HepG2 (cell line): ENCODE results near the gene ZDHHC7. TPM values are rescaled to one million over a fixed set of nuclear protein-coding genes. Genes with fewer than 3 reads are reported as not detected.

ENCODE experiments used
- ATRX ChIP-seq: sonication (generic); formaldehyde crosslinking; IDR thresholded peaks from 2 replicates; pipeline ENCODE4 v1.4.0; 2020; ENCODE audit warnings: missing genetic modification reagents, borderline replicate concordance
- BCL6 ChIP-seq: IDR thresholded peaks from 2 replicates; pipeline ENCODE4 v1.6.1; 2016; ENCODE audit warnings: missing genetic modification reagents, missing compliant biosample characterization
- GATAD2A ChIP-seq: IDR thresholded peaks from 2 replicates; pipeline ENCODE4 v1.6.1; 2016
- HBP1 ChIP-seq: IDR thresholded peaks from 2 replicates; pipeline ENCODE4 v1.6.1; 2016; ENCODE audit warnings: low read depth, control low read depth
- HNF4A ChIP-seq: sonication (generic); formaldehyde crosslinking; IDR thresholded peaks from 2 replicates; pipeline ENCODE4 v1.4.0; 2020; ENCODE audit warnings: missing genetic modification reagents
- KDM2A ChIP-seq: sonication (generic); formaldehyde crosslinking; IDR thresholded peaks from 2 replicates; pipeline ENCODE4 v1.4.0; 2020; ENCODE audit warnings: low read depth, missing genetic modification reagents, borderline replicate concordance
- MAX ChIP-seq: IDR thresholded peaks from 2 replicates; pipeline ENCODE4 v1.6.1; 2012; ENCODE audit warnings: inconsistent platforms
- MED8 ChIP-seq: sonication (generic); formaldehyde crosslinking; IDR thresholded peaks from 2 replicates; pipeline ENCODE4 v1.8.1; 2023; ENCODE audit warnings: mild to moderate bottlenecking, missing genetic modification reagents; ENCODE audit not compliant: insufficient replicate concordance
- NFKBIZ ChIP-seq: IDR thresholded peaks from 2 replicates; pipeline ENCODE4 v1.6.1; 2018; ENCODE audit warnings: missing genetic modification reagents, missing compliant biosample characterization
- RCOR2 ChIP-seq: IDR thresholded peaks from 2 replicates; pipeline ENCODE4 v1.6.1; 2016; ENCODE audit warnings: missing biosample characterization, missing genetic modification reagents
- SIN3A ChIP-seq: IDR thresholded peaks from 2 replicates; pipeline ENCODE4 v1.6.1; 2011; ENCODE audit warnings: low read depth, mild to moderate bottlenecking, control low read depth, low read length, borderline replicate concordance
- SIX4 ChIP-seq: sonication (generic); formaldehyde crosslinking; IDR thresholded peaks from 2 replicates; pipeline ENCODE4 v1.4.0; 2020; ENCODE audit warnings: missing genetic modification reagents
- SOX13 ChIP-seq, 3 experiments: fragments of 450-650 bp in 1 of 3; sonication (generic) in 1 of 3; formaldehyde crosslinking in 1 of 3; IDR thresholded peaks in 2 of 3; conservative IDR thresholded peaks in 1 of 3; 2 replicates each; pipeline versions ENCODE4 v1.5.0 to v1.6.1; 2016 to 2020; ENCODE audit warnings: antibody characterized with exemption in 1 of 3, mild to moderate bottlenecking in 1 of 3, missing compliant biosample characterization in 1 of 3, missing genetic modification reagents in 1 of 3, moderate library complexity in 1 of 3
- STAT5B ChIP-seq: sonication (generic); formaldehyde crosslinking; IDR thresholded peaks from 2 replicates; pipeline ENCODE4 v1.4.0; 2020; ENCODE audit warnings: missing genetic modification reagents
- THRA ChIP-seq: sonication (generic); formaldehyde crosslinking; IDR thresholded peaks from 2 replicates; pipeline ENCODE4 v1.4.0; 2020; ENCODE audit warnings: missing genetic modification reagents, borderline replicate concordance
- ZEB1 ChIP-seq: IDR thresholded peaks from 2 replicates; pipeline ENCODE4 v1.6.1; 2012; ENCODE audit warnings: mild to moderate bottlenecking, low read depth, inconsistent platforms; ENCODE audit not compliant: insufficient replicate concordance
- ZKSCAN1 ChIP-seq: fragments of 150-350 bp; IDR thresholded peaks from 2 replicates; pipeline ENCODE4 v1.6.1; 2014; ENCODE audit warnings: low read length
- ZMAT5 ChIP-seq: sonication (generic); formaldehyde crosslinking; IDR thresholded peaks from 2 replicates; pipeline ENCODE4 v1.5.0; 2020; ENCODE audit warnings: mild to moderate bottlenecking, low read depth, missing genetic modification reagents, borderline replicate concordance
- ZNF253 ChIP-seq: sonication (generic); formaldehyde crosslinking; IDR thresholded peaks from 2 replicates; pipeline ENCODE4 v1.8.0; 2022; ENCODE audit warnings: mild to moderate bottlenecking, missing genetic modification reagents, borderline replicate concordance
- ZNF281 ChIP-seq: sonication (generic); formaldehyde crosslinking; IDR thresholded peaks from 2 replicates; pipeline ENCODE4 v1.4.0; 2020; ENCODE audit warnings: missing genetic modification reagents, borderline replicate concordance
- ZNF362 ChIP-seq: sonication (generic); formaldehyde crosslinking; IDR thresholded peaks from 2 replicates; pipeline ENCODE4 v1.4.0; 2020; ENCODE audit warnings: missing genetic modification reagents, mild to moderate bottlenecking, borderline replicate concordance
- ZNF678 ChIP-seq: sonication (generic); formaldehyde crosslinking; IDR thresholded peaks from 2 replicates; pipeline ENCODE4 v1.4.0; 2020; ENCODE audit warnings: mild to moderate bottlenecking, missing genetic modification reagents
- polyA plus RNA-seq, 8 experiments: library from polyadenylated mRNA; depleted of rRNA in 3 of 8; stranded (reverse) in 7 of 8; unstranded in 1 of 8; fragments of >200 nt; fragmentation: Illumina TruSeq in 4 of 8; extraction: Trizol in 4 of 8; gene quantifications; 2 replicates each; pipeline versions ENCODE4 v1.2.1 to v1.2.3, GENCODE V29; 2011 to 2016; ENCODE audit warnings: low read depth in 4 of 8, missing spikeins in 1 of 8, mixed read lengths in 1 of 8; ENCODE audit not compliant: insufficient read depth in 1 of 8
- total RNA-seq, 5 experiments: library from RNA; depleted of rRNA; stranded (reverse); fragments of >200 nt; fragmentation: Illumina TruSeq; extraction: Trizol; gene quantifications; 2 replicates each; pipeline ENCODE4 v1.2.3, GENCODE V29; 2016; ENCODE audit warnings: low read depth in 1 of 5

The ZDHHC7 gene
- total and polyA plus RNA-seq, 2 of the 13 experiments (the other 11 are each of a cell fraction or from before 2014, with no cell fraction given): 46.8 to 67.6 TPM

- TF ChIP-seq STAT5B (CRISPR knock-in tag) (no peak), ZEB1 (no peak), SOX13 (IDR thresholded peaks at IDR 0.05) (no peak), SOX13 (CRISPR knock-in tag; conservative IDR thresholded peaks at IDR 0.05 in 1 of 2, IDR thresholded peaks at IDR 0.05 in 1 of 2) (0 out of 4 replicates have a peak, but pooled peaks of 1 of the 2 experiments have one; percentile 5), ATRX (CRISPR knock-in tag) (no peak), SIX4 (CRISPR knock-in tag) (no peak), MAX (no peak), GATAD2A (CRISPR knock-in tag) (0 out of 2 replicates have a peak, but pooled peaks have one; percentile 36), ZNF281 (peak; percentile 32; the same call in 1 of the 2 replicates), ZMAT5 (CRISPR knock-in tag) (no peak), ZKSCAN1 (peak; percentile 29; the same call in 1 of the 2 replicates), HBP1 (CRISPR knock-in tag) (no peak), ZNF253 (CRISPR knock-in tag) (no peak), HNF4A (CRISPR knock-in tag) (no peak), SIN3A (no peak), MED8 (no peak), KDM2A (CRISPR knock-in tag) (no peak), RCOR2 (CRISPR knock-in tag) (no peak), BCL6 (no peak), ZNF678 (CRISPR knock-in tag) (no peak), ZNF362 (CRISPR knock-in tag) (peak; percentile 78; the same call in 1 of the 2 replicates), THRA (CRISPR knock-in tag) (no peak), NFKBIZ (no peak)
These were observed 50.4 kb downstream of the ZDHHC7 start (continued) for GRCh38 chr16:84960942-84961341.
